Measurements from ENCODE around the gene DLL3. TPM values are rescaled to one million over a fixed set of nuclear protein-coding genes. Genes with fewer than 3 reads are reported as not detected.

Gene DLL3
- total and polyA plus RNA-seq, 10 of the 15 experiments (the other 5 are each of a cell fraction or from before 2014, with no cell fraction given) = 0.18 to 2.0 (median 0.95) TPM

- ChIA-PET SMC1A (ENCODE audit: uncharacterized antibody, unreplicated experiment) (interaction anchor here (1.6 to 5.9 kb wide), 3 partner anchors 119 to 291 kb away, joined by 5 to 105 read pairs (median 16); partner anchors contain the start of gene FBL), POLR2A (no interaction called here), CTCF (interaction anchor here (0.6 to 15.0 kb wide), 4 partner anchors 120 to 433 kb away, joined by 3 to 248 read pairs (median 32); partner anchors contain the start of gene FBL), RAD21 (ENCODE audit: unreplicated experiment) (interaction anchor here (1.1 to 5.8 kb wide), 2 partner anchors 119 to 534 kb away, joined by 3 to 105 read pairs; no protein-coding TSS in a partner anchor)
- DNase-seq (ENCODE audit: low read depth, low spot score) = no peak
- H3K79me2 ChIP-seq (ENCODE audit: control insufficient read depth, insufficient read depth, low read length) = no peaks in the 10 kb centered on the region
- no peak overlapping the region for H3K27ac ChIP-seq (ENCODE audit: control insufficient read depth, insufficient read depth)
- H3K36me3 ChIP-seq (ENCODE audit: control insufficient read depth in 2 of 2, insufficient read depth in 2 of 2, low read length in 1 of 2) = no peaks in the 10 kb centered on the region
- H3K4me2 ChIP-seq (ENCODE audit: control insufficient read depth, insufficient read depth) = no peak overlapping the region
- no TSS peak for BruUV-seq (replicated peaks)
- H3K27me3 ChIP-seq (replicated peaks in 1 of 2; ENCODE audit: control insufficient read depth in 2 of 2, insufficient read depth in 2 of 2, low read length in 1 of 2) = no peaks in the 10 kb centered on the region
- no peak for ATAC-seq
- intact Hi-C loops (cut with micrococcal nuclease; ENCODE audit: unreplicated experiment) = no loop called here
- H3K9me3 ChIP-seq (replicated peaks; ENCODE audit: control insufficient read depth, insufficient read depth, low read length) = no peaks in the 10 kb centered on the region; the same call in 2 of the 3 replicates
- H3K9ac ChIP-seq (ENCODE audit: control insufficient read depth, insufficient read depth, low read length) = no peak overlapping the region
- H4K20me1 ChIP-seq (ENCODE audit: control insufficient read depth, insufficient read depth) = no peaks in the 10 kb centered on the region
- FAIRE-seq = no peak
- H2AFZ ChIP-seq (ENCODE audit: control insufficient read depth, low read depth, low read length) = no peak overlapping the region
- in situ Hi-C loops (cut with MboI) = loop anchor here (5.0 kb wide), 1 partner anchor 117 kb away; no protein-coding TSS in a partner anchor
- peaks cover 43% of the 10 kb centered on the region for H3K4me1 ChIP-seq (ENCODE audit: control insufficient read depth, insufficient read depth, low read length)
- 43% methylated on average over 4 of the region's 4 CpGs for WGBS (ENCODE audit: insufficient coverage, insufficient replicate concordance, low lambda C conversion rate, missing lambda C conversion rate)
- H3K4me3 ChIP-seq = no peak overlapping the region
- TF ChIP-seq MYB (IDR thresholded peaks at IDR 0.05; ENCODE audit: borderline replicate concordance, low read depth, low read length) (no peak), TCF3 (IDR thresholded peaks at IDR 0.05; ENCODE audit: borderline replicate concordance, insufficient read depth, low read depth, low read length) (no peak)
Observed at GRCh38 chr19:39554701-39555311, 56.1 kb downstream of the DLL3 start.

GRCh38 chr19:39555883-39556282 is 57.1 kb downstream of the DLL3 start:
- in situ Hi-C loops (cut with MboI) (no loop called here), intact Hi-C loops (cut with micrococcal nuclease; ENCODE audit: unreplicated experiment) (no loop called here)
- H3K4me3 ChIP-seq = no peak overlapping the region
- no peaks in the 10 kb centered on the region for H3K36me3 ChIP-seq (ENCODE audit: control insufficient read depth in 2 of 2, insufficient read depth in 2 of 2, low read length in 1 of 2)
- BruUV-seq (replicated peaks) = no TSS peak
- H3K27ac ChIP-seq (ENCODE audit: control insufficient read depth, insufficient read depth) = no peak overlapping the region
- no peak overlapping the region for H3K4me2 ChIP-seq (ENCODE audit: control insufficient read depth, insufficient read depth)
- DNase-seq (ENCODE audit: low read depth, low spot score) (no peak), FAIRE-seq (no peak), ATAC-seq (no peak)
- CTCF ChIA-PET = interaction anchor here (0.5 kb wide), 1 partner anchor 594 kb away, joined by 3 read pairs; no protein-coding TSS in a partner anchor
- no peaks in the 10 kb centered on the region for H3K27me3 ChIP-seq (replicated peaks in 1 of 2; ENCODE audit: control insufficient read depth in 2 of 2, insufficient read depth in 2 of 2, low read length in 1 of 2)
- H3K9me3 ChIP-seq (replicated peaks; ENCODE audit: control insufficient read depth, insufficient read depth, low read length) = no peaks in the 10 kb centered on the region; the same call in 2 of the 3 replicates
- no peaks in the 10 kb centered on the region for H3K79me2 ChIP-seq (ENCODE audit: control insufficient read depth, insufficient read depth, low read length)
- WGBS (ENCODE audit: insufficient coverage, insufficient replicate concordance, low lambda C conversion rate, missing lambda C conversion rate) = 0% methylated on average over 1 of the region's 1 CpG
- no peak overlapping the region for H2AFZ ChIP-seq (ENCODE audit: control insufficient read depth, low read depth, low read length)
- SMC1A ChIA-PET (ENCODE audit: uncharacterized antibody, unreplicated experiment) = interaction anchor here (5.9 kb wide), 1 partner anchor 118 kb away, joined by 105 read pairs; no protein-coding TSS in a partner anchor
- peaks cover 43% of the 10 kb centered on the region for H3K4me1 ChIP-seq (ENCODE audit: control insufficient read depth, insufficient read depth, low read length)
- TF ChIP-seq RBBP5 (conservative IDR thresholded peaks at IDR 0.05) (no peak), SPI1 (IDR thresholded peaks at IDR 0.05; ENCODE audit: borderline replicate concordance, insufficient read depth, low read depth, low read length) (peak; percentile 60; the same call in 1 of the 2 replicates)
- RAD21 ChIA-PET (ENCODE audit: unreplicated experiment) = interaction anchor here (1.1 to 5.8 kb wide), 2 partner anchors 118 to 533 kb away, joined by 3 to 105 read pairs; no protein-coding TSS in a partner anchor
- POLR2A ChIA-PET = no interaction called here
- no peak overlapping the region for H3K9ac ChIP-seq (ENCODE audit: control insufficient read depth, insufficient read depth, low read length)
- no peaks in the 10 kb centered on the region for H4K20me1 ChIP-seq (ENCODE audit: control insufficient read depth, insufficient read depth)

Other genes starting within 250 kb of the DLL3 start
Only the 7 nearest of the 19 such genes appear.
- gene PLEKHG2, start 86.3 kb upstream of the DLL3 start, total RNA-seq (2014; rRNA removed) = 13.4 and 18.1 TPM in 2 replicates
- gene PLEKHG2, start 86.3 kb upstream of the DLL3 start, total RNA-seq (2014; rRNA removed; fragmentation: Illumina TruSeq; extraction: Trizol) = 12.1 and 13.6 TPM in 2 replicates
- 56.6 and 62.5 TPM in 2 replicates for gene PLEKHG2, start 86.3 kb upstream of the DLL3 start, total RNA-seq (2021)
- 6.3 and 10.4 TPM in 2 replicates for gene PLEKHG2, start 86.3 kb upstream of the DLL3 start, polyA plus RNA-seq (2011; rRNA removed)
- 17.1 and 114 TPM in 2 replicates for gene PLEKHG2, start 86.3 kb upstream of the DLL3 start, polyA plus RNA-seq (2014; fragmentation: Illumina TruSeq; extraction: Trizol)
- 1 to 10 TPM; 3.0 to 7.2 TPM for gene PLEKHG2, start 86.3 kb upstream of the DLL3 start, polyA plus RNA-seq (2014; fragmentation: Nextera tagmentation; extraction: Ambion mirVana)
- gene PLEKHG2, start 86.3 kb upstream of the DLL3 start, polyA plus RNA-seq (2014; rRNA removed) = 25.2 and 31.8 TPM in 2 replicates
- 10 to 100 TPM; 17.3 to 18.1 TPM for gene PLEKHG2, start 86.3 kb upstream of the DLL3 start, polyA plus RNA-seq (2016; fragmentation: Nextera tagmentation; extraction: Ambion mirVana)
- gene RPS16, start 63.0 kb upstream of the DLL3 start, total RNA-seq (2014; rRNA removed) = 1,897 and 2,276 TPM in 2 replicates
- gene RPS16, start 63.0 kb upstream of the DLL3 start, total RNA-seq (2014; rRNA removed; fragmentation: Illumina TruSeq; extraction: Trizol) = 144 and 148 TPM in 2 replicates
- gene RPS16, start 63.0 kb upstream of the DLL3 start, total RNA-seq (2021) = 3,603 and 3,713 TPM in 2 replicates
- gene RPS16, start 63.0 kb upstream of the DLL3 start, polyA plus RNA-seq (2011; rRNA removed) = 1,202 and 1,881 TPM in 2 replicates
- gene RPS16, start 63.0 kb upstream of the DLL3 start, polyA plus RNA-seq (2014; fragmentation: Illumina TruSeq; extraction: Trizol) = 1,250 and 2,410 TPM in 2 replicates
- gene RPS16, start 63.0 kb upstream of the DLL3 start, polyA plus RNA-seq (2014; fragmentation: Nextera tagmentation; extraction: Ambion mirVana) = 1,000 to 10,000 TPM; 3,810 to 4,177 TPM
- 4,404 and 4,810 TPM in 2 replicates for gene RPS16, start 63.0 kb upstream of the DLL3 start, polyA plus RNA-seq (2014; rRNA removed)
- gene RPS16, start 63.0 kb upstream of the DLL3 start, polyA plus RNA-seq (2016; fragmentation: Nextera tagmentation; extraction: Ambion mirVana) = 1,000 to 10,000 TPM; 1,821 to 1,829 TPM
- 87.8 and 93.6 TPM in 2 replicates for gene SUPT5H, start 53.4 kb upstream of the DLL3 start, total RNA-seq (2014; rRNA removed)
- gene SUPT5H, start 53.4 kb upstream of the DLL3 start, total RNA-seq (2014; rRNA removed; fragmentation: Illumina TruSeq; extraction: Trizol) = 48.9 and 51.5 TPM in 2 replicates
- gene SUPT5H, start 53.4 kb upstream of the DLL3 start, total RNA-seq (2021) = 119 and 138 TPM in 2 replicates
- gene SUPT5H, start 53.4 kb upstream of the DLL3 start, polyA plus RNA-seq (2011; rRNA removed) = 43.2 and 64.5 TPM in 2 replicates
- 58.7 and 88.1 TPM in 2 replicates for gene SUPT5H, start 53.4 kb upstream of the DLL3 start, polyA plus RNA-seq (2014; fragmentation: Illumina TruSeq; extraction: Trizol)
- gene SUPT5H, start 53.4 kb upstream of the DLL3 start, polyA plus RNA-seq (2014; fragmentation: Nextera tagmentation; extraction: Ambion mirVana) = 10 to 100 TPM; 27.2 to 75.0 TPM
- gene SUPT5H, start 53.4 kb upstream of the DLL3 start, polyA plus RNA-seq (2014; rRNA removed) = 79.1 and 87.0 TPM in 2 replicates
- 100 to 1,000 TPM; 188 to 194 TPM for gene SUPT5H, start 53.4 kb upstream of the DLL3 start, polyA plus RNA-seq (2016; fragmentation: Nextera tagmentation; extraction: Ambion mirVana)
- gene TIMM50, start 18.1 kb upstream of the DLL3 start, total RNA-seq (2014; rRNA removed) = 106 and 113 TPM in 2 replicates
- gene TIMM50, start 18.1 kb upstream of the DLL3 start, total RNA-seq (2014; rRNA removed; fragmentation: Illumina TruSeq; extraction: Trizol) = 55.9 and 59.3 TPM in 2 replicates
- 92.0 and 95.5 TPM in 2 replicates for gene TIMM50, start 18.1 kb upstream of the DLL3 start, total RNA-seq (2021)
- gene TIMM50, start 18.1 kb upstream of the DLL3 start, polyA plus RNA-seq (2011; rRNA removed) = 93.2 and 106 TPM in 2 replicates
- 43.7 and 68.4 TPM in 2 replicates for gene TIMM50, start 18.1 kb upstream of the DLL3 start, polyA plus RNA-seq (2014; fragmentation: Illumina TruSeq; extraction: Trizol)
- gene TIMM50, start 18.1 kb upstream of the DLL3 start, polyA plus RNA-seq (2014; fragmentation: Nextera tagmentation; extraction: Ambion mirVana) = 10 to 100 TPM; 15.6 to 34.7 TPM
- gene TIMM50, start 18.1 kb upstream of the DLL3 start, polyA plus RNA-seq (2014; rRNA removed) = 109 and 112 TPM in 2 replicates
- gene TIMM50, start 18.1 kb upstream of the DLL3 start, polyA plus RNA-seq (2016; fragmentation: Nextera tagmentation; extraction: Ambion mirVana) = 100 to 1,000 TPM; 133 to 146 TPM
- gene SELENOV, start 16.2 kb downstream of the DLL3 start, total RNA-seq (2014; rRNA removed) = not detected in 2 replicates
- not detected in 2 replicates for gene SELENOV, start 16.2 kb downstream of the DLL3 start, total RNA-seq (2014; rRNA removed; fragmentation: Illumina TruSeq; extraction: Trizol)
- gene SELENOV, start 16.2 kb downstream of the DLL3 start, total RNA-seq (2021) = not detected in 2 replicates
- not detected in 2 replicates for gene SELENOV, start 16.2 kb downstream of the DLL3 start, polyA plus RNA-seq (2011; rRNA removed)
- gene SELENOV, start 16.2 kb downstream of the DLL3 start, polyA plus RNA-seq (2014; fragmentation: Illumina TruSeq; extraction: Trizol) = not detected in 2 replicates
- not detected for gene SELENOV, start 16.2 kb downstream of the DLL3 start, polyA plus RNA-seq (2014; fragmentation: Nextera tagmentation; extraction: Ambion mirVana)
- gene SELENOV, start 16.2 kb downstream of the DLL3 start, polyA plus RNA-seq (2014; rRNA removed) = not detected in 2 replicates
- not detected for gene SELENOV, start 16.2 kb downstream of the DLL3 start, polyA plus RNA-seq (2016; fragmentation: Nextera tagmentation; extraction: Ambion mirVana)
- 4.1 and 5.5 TPM in 2 replicates for gene EID2B, start 33.9 kb downstream of the DLL3 start, total RNA-seq (2014; rRNA removed)
- gene EID2B, start 33.9 kb downstream of the DLL3 start, total RNA-seq (2014; rRNA removed; fragmentation: Illumina TruSeq; extraction: Trizol) = 3.7 and 5.2 TPM in 2 replicates
- 3.9 and 4.3 TPM in 2 replicates for gene EID2B, start 33.9 kb downstream of the DLL3 start, total RNA-seq (2021)
- 5.0 and 5.1 TPM in 2 replicates for gene EID2B, start 33.9 kb downstream of the DLL3 start, polyA plus RNA-seq (2011; rRNA removed)
- gene EID2B, start 33.9 kb downstream of the DLL3 start, polyA plus RNA-seq (2014; fragmentation: Illumina TruSeq; extraction: Trizol) = 1.4 and 2.9 TPM in 2 replicates
- gene EID2B, start 33.9 kb downstream of the DLL3 start, polyA plus RNA-seq (2014; fragmentation: Nextera tagmentation; extraction: Ambion mirVana) = 1 to 10 TPM; 5.8 to 6.1 TPM
- 8.8 and 10.1 TPM in 2 replicates for gene EID2B, start 33.9 kb downstream of the DLL3 start, polyA plus RNA-seq (2014; rRNA removed)
- 1 to 10 TPM; 4.8 to 5.9 TPM for gene EID2B, start 33.9 kb downstream of the DLL3 start, polyA plus RNA-seq (2016; fragmentation: Nextera tagmentation; extraction: Ambion mirVana)
- gene EID2, start 41.2 kb downstream of the DLL3 start, total RNA-seq (2014; rRNA removed) = 9.0 and 11.3 TPM in 2 replicates
- gene EID2, start 41.2 kb downstream of the DLL3 start, total RNA-seq (2014; rRNA removed; fragmentation: Illumina TruSeq; extraction: Trizol) = 5.9 and 7.0 TPM in 2 replicates
- gene EID2, start 41.2 kb downstream of the DLL3 start, total RNA-seq (2021) = 9.6 and 9.7 TPM in 2 replicates
- gene EID2, start 41.2 kb downstream of the DLL3 start, polyA plus RNA-seq (2011; rRNA removed) = 4.8 and 7.2 TPM in 2 replicates
- 5.8 and 7.0 TPM in 2 replicates for gene EID2, start 41.2 kb downstream of the DLL3 start, polyA plus RNA-seq (2014; fragmentation: Illumina TruSeq; extraction: Trizol)
- gene EID2, start 41.2 kb downstream of the DLL3 start, polyA plus RNA-seq (2014; fragmentation: Nextera tagmentation; extraction: Ambion mirVana) = 1 to 10 TPM; 2.7 to 4.4 TPM
- 11.4 and 15.5 TPM in 2 replicates for gene EID2, start 41.2 kb downstream of the DLL3 start, polyA plus RNA-seq (2014; rRNA removed)
- 10 to 100 TPM in 1 of 2 experiments, 1 to 10 TPM in 1; 1.6 to 10.4 TPM for gene EID2, start 41.2 kb downstream of the DLL3 start, polyA plus RNA-seq (2016; fragmentation: Nextera tagmentation; extraction: Ambion mirVana)